ENCODE data around the gene GTF2H2.
"Not testable (repeated sequence)": the region's sequence is repeated elsewhere in the genome, so short reads cannot be mapped to it uniquely, and the experiment has no call there.

The GTF2H2 gene

GRCh38 chr5:71013575-71013974 lies 53.9 kb downstream of the GTF2H2 start:
- TF ChIP-seq EZH2 (optimal IDR thresholded peaks at IDR 0.05; ENCODE audit: low read depth, low read length): no peak
- TF ChIP-seq EZH2phosphoT487 (IDR thresholded peaks at IDR 0.05; ENCODE audit: low read length): no peak
- TF ChIP-seq CTCF (IDR thresholded peaks at IDR 0.05; ENCODE audit: low read length): no peak
- no peaks in the 10 kb centered on the region for H3K4me1 ChIP-seq (ENCODE audit: low read length)
- H3K4me3 ChIP-seq (ENCODE audit: low read length): no peak overlapping the region
- H3K4me2 ChIP-seq (ENCODE audit: low read depth, low read length): no peak overlapping the region
- no peak overlapping the region for H3K9ac ChIP-seq (ENCODE audit: low read length)
- H3K27me3 ChIP-seq (replicated peaks; ENCODE audit: insufficient read depth, low read length): no peaks in the 10 kb centered on the region
- no peak overlapping the region for H2AFZ ChIP-seq (ENCODE audit: low read length)
- H3K79me2 ChIP-seq (ENCODE audit: low read length): no peaks in the 10 kb centered on the region
- H3K36me3 ChIP-seq (replicated peaks; ENCODE audit: insufficient read depth, low read length): no peaks in the 10 kb centered on the region
- H3K9me2 ChIP-seq (replicated peaks; ENCODE audit: insufficient read depth, low read length): no peaks in the 10 kb centered on the region
- no peaks in the 10 kb centered on the region for H3K9me3 ChIP-seq (replicated peaks; ENCODE audit: insufficient read depth, low read length)
- no peak for DNase-seq
- H3K27ac ChIP-seq (ENCODE audit: low read length): no peak overlapping the region
- H3F3A ChIP-seq (ENCODE audit: insufficient read depth, low read length): no peaks in the 10 kb centered on the region
- H4K20me1 ChIP-seq (ENCODE audit: insufficient read depth, low read length): no peaks in the 10 kb centered on the region

GRCh38 chr5:71011194-71011792 lies 56.2 kb downstream of the GTF2H2 start:
- Histone ChIP-seq H4K20me1 (ENCODE audit: insufficient read depth, low read length) (no peaks in the 10 kb centered on the region), H3K4me1 (ENCODE audit: low read length) (no peaks in the 10 kb centered on the region), H3F3A (ENCODE audit: insufficient read depth, low read length) (no peaks in the 10 kb centered on the region), H3K9me3 (replicated peaks; ENCODE audit: insufficient read depth, low read length) (no peaks in the 10 kb centered on the region), H3K4me2 (ENCODE audit: low read depth, low read length) (no peak overlapping the region), H3K27me3 (replicated peaks; ENCODE audit: insufficient read depth, low read length) (no peaks in the 10 kb centered on the region), H3K79me2 (ENCODE audit: low read length) (no peaks in the 10 kb centered on the region), H3K27ac (ENCODE audit: low read length) (no peak overlapping the region), H3K4me3 (ENCODE audit: low read length) (no peak overlapping the region), H3K36me3 (replicated peaks; ENCODE audit: insufficient read depth, low read length) (no peaks in the 10 kb centered on the region), H3K9ac (ENCODE audit: low read length) (no peak overlapping the region), H3K9me2 (replicated peaks; ENCODE audit: insufficient read depth, low read length) (no peaks in the 10 kb centered on the region), H2AFZ (ENCODE audit: low read length) (no peak overlapping the region)
- DNase-seq: no peak
- TF ChIP-seq EZH2 (optimal IDR thresholded peaks at IDR 0.05; ENCODE audit: low read depth, low read length): no peak
- TF ChIP-seq CTCF (IDR thresholded peaks at IDR 0.05; ENCODE audit: low read length): no peak
- TF ChIP-seq EZH2phosphoT487 (IDR thresholded peaks at IDR 0.05; ENCODE audit: low read length): no peak

GRCh38 chr5:71006983-71007382 lies 60.5 kb downstream of the GTF2H2 start:
- H3K36me3 ChIP-seq (replicated peaks; ENCODE audit: insufficient read depth, low read length); H2AFZ ChIP-seq (ENCODE audit: low read length); H3K9me2 ChIP-seq (replicated peaks; ENCODE audit: insufficient read depth, low read length); H3K9me3 ChIP-seq (replicated peaks; ENCODE audit: insufficient read depth, low read length); H3K4me2 ChIP-seq (ENCODE audit: low read depth, low read length); H3K27me3 ChIP-seq (replicated peaks; ENCODE audit: insufficient read depth, low read length); H3F3A ChIP-seq (ENCODE audit: insufficient read depth, low read length); H3K9ac ChIP-seq (ENCODE audit: low read length); H3K4me3 ChIP-seq (ENCODE audit: low read length); DNase-seq; H3K4me1 ChIP-seq (ENCODE audit: low read length); H4K20me1 ChIP-seq (ENCODE audit: insufficient read depth, low read length); H3K27ac ChIP-seq (ENCODE audit: low read length); H3K79me2 ChIP-seq (ENCODE audit: low read length): not testable (repeated sequence)
